Activated gamma-delta T cell treated with anti-CD3 and anti-CD28 coated beads, Interleukin-2, amount 50 U/mL, for 16 hours (primary cell): ENCODE measurements around the gene ZBTB20.
A peak's percentile ranks its signal among the peaks of the same experiment; 100 is the strongest.

ENCODE experiments used
- DNase-seq: peaks from one replicate; pipeline ENCODE4 v3.0.0-alpha.2; 2020; ENCODE audit warnings: low read depth

Gene ZBTB20

GRCh38 chr3:115087512-115087911, 59.6 kb downstream of the ZBTB20 start:
- no peak for DNase-seq

DNA sequence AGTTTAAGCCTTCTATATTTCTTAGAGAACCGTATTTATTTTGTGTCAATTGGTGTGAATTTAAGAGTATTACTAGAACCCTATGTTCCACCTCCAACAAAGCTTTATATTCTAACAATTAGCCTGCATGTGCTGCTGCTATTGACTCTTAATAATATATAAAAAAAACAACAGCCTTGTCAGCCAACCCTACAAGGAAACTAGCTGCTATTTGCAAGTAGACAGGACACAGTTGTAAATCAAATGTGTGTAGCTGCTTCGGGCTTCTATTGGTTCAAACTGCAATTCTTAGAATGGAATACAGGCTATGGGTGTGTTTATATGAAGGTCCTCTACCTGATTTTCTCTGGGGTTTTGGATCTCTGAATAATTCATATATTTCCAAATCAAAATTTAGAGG, 60.7 kb downstream of the ZBTB20 start:
- no peak for DNase-seq

DNA sequence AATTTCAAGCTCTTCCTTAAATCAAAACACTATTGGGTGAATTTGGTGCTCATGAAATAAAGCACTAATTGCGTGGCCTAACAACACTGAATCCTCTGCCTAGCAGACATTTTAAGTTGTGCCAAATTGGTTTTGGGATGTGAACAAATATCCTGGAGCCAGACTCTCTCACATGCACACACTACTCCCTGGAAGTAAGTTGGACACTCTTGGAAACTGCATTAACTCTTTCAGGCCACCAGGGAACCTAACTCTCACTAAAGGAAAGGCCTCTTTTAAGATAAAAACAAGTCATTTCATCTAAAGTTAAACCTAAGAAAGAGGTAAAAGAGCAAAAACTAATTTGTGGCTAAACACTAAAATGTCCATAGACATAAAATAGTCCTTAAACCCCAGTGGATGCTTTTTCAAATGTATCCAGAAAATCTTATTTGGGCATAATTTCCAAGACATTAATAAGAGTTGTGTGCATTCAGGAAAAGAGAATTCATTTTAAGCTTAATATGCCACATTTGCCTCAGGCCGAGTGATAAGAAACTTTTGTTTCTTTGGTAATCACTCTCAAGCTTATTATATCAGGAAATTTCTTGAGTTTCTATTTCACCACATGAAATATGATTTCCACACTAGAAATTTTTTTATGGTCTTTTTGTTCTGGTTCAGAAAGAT, 61.8 kb downstream of the ZBTB20 start:
- DNase-seq: no peak

GRCh38 chr3:115084686-115085085, 62.4 kb downstream of the ZBTB20 start:
- DNase-seq: no peak

- no peak for DNase-seq
Observed at GRCh38 chr3:115082260-115082659, 64.8 kb downstream of the ZBTB20 start.

- no peak for DNase-seq
Observed at GRCh38 chr3:115081444-115081843, 65.6 kb downstream of the ZBTB20 start.

GRCh38 chr3:115077501-115078250, 69.4 kb downstream of the ZBTB20 start:
- no peak for DNase-seq

DNA sequence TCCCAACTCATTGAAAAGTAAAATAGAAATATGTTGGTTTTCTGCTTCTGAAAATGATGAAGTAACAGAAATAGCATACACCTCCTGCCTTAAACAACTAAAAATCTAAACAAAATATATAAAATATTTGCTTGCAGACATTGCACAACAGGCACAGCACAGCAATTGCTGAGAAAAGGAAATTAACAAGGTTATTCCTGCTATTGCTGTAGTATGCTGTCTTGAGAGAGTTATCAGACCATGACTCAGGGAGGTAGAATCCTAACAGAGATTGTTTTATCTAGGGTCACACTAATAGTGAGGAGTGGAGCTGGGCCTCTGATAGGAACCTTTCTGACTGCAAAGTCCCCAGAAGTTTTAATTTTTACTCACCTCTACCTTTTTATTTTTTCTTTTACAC, 72.6 kb downstream of the ZBTB20 start:
- DNase-seq: no peak

DNA sequence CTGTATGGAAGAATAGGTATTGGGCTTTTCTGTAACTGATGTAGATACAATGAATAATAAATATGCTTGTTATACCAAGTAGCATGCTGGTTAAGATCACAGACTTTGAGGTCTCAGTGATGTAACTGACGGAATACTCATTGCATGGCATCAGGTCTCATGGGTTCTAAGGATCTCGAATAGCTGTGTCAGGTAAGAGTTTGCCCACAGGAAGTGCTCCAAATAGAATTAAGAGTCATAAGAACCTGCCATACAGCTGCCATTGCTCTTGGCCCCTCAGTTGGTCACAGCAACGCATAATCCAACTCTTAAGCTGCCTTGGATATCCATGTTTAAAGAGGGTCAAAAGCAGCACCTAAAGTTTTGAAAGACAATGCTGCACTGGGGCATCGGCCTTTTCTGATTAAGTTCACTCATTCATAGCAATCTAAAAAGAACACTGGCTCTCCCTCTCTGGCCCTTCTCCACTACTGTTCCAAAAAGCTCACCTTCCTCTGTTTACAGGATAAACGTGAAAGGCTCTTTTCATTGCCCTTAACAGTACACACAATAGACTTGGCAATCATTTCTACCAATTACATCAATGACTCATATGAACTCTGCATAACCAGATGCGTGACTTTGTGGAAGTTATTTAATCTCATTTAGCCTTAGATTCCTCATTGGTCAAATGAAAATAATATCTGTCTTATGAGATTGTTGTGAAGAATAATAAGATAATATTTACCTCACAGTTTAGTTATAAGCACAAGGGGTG, 74.6 kb downstream of the ZBTB20 start:
- no peak for DNase-seq

DNA sequence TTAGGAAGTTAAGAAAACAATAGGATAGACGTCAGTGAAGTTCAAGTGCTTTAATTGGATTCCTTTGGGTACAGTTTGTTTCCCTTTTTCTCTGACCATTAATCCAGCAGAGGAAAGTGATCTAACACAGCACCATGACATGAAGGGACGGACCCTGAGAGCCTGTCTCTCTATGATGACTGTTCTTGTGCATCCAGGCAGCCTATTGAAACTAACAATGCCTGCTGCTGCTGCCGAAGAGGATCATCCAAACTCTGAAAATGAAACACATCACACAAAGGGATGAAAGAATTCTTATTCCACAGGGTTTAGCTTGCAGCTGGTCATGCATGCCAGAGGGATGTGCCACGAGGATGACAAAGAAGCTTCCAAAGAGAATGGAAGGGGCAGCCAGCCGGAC, 75.5 kb downstream of the ZBTB20 start:
- DNase-seq: no peak

- DNase-seq: no peak
Observed at GRCh38 chr3:115071166-115071565, 75.9 kb downstream of the ZBTB20 start.

GRCh38 chr3:115068799-115069198, 78.3 kb downstream of the ZBTB20 start:
- no peak for DNase-seq

DNA sequence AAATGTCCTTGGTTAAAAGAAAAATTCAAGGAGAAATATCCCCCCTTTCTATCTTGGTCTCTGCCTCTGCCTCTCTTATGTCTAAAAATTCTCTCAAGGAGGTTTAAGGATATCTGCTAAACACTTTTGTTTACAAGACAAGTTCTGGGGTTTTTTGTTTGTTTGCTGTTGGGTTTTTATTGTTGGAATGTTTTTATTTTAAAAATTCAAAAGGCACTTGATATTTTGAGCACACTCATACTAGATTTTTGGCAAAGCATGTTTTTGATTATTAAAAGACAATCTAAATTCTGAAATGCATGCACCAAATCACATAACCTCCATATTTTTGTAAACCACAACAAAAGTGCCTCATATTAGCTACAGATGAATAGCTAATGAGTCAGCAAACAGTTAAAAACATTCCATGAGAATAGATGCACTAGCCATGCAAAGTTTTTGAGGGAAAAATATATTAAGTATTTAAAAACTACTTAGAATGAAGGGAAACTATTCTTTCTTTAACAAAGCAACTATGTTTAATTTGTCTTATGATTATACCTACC, 84.6 kb downstream of the ZBTB20 start:
- DNase-seq: no peak

- no peak for DNase-seq
Observed at GRCh38 chr3:115062009-115062408, 85.1 kb downstream of the ZBTB20 start.

- no peak for DNase-seq
Observed at GRCh38 chr3:115052906-115053305, 94.2 kb downstream of the ZBTB20 start.

DNA sequence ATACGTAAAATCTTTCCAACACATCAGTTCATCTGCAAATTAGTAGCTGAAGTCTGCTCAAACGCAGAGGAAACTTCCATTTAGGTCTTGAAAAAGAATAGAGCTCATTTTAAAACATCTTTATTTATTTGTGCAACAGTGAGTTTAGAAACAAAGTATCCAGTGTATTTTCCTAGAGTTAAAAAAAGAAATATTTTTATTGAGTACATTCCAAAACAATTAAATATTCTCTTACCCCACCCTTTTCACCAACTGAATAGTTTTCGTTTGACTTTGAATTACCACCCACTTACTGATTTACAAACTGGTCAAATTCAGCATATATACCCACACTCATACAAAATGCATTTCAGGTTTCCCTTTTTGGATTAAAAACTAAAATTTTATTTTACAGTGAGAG, 104.7 kb downstream of the ZBTB20 start:
- DNase-seq: no peak

GRCh38 chr3:115040673-115041286, 106.3 kb downstream of the ZBTB20 start:
- peak; percentile 3 for DNase-seq

DNA sequence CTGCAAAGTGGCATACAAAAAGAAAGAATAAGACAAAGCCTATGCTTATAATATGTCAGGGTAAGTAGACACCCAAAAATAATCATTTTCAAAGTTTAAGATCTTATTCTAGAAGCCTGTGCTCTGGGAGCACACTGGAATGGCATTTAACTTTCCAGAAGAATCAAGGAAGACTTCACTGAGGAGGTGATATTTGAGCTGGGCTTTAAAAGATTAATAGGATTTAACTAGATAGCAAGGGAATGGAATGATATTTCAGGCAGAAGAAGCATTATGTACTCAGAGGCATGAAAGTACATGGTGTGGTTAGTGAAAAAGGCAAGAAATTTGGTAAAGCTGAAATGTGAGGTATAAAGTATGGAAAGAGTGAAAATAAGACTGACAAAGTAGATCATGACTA, 106.8 kb downstream of the ZBTB20 start:
- DNase-seq: no peak

- no peak for DNase-seq
Observed at GRCh38 chr3:115038817-115039216, 108.3 kb downstream of the ZBTB20 start.

GRCh38 chr3:115022835-115023398, 124.2 kb downstream of the ZBTB20 start:
- no peak for DNase-seq

GRCh38 chr3:115022199-115022598, 124.9 kb downstream of the ZBTB20 start:
- DNase-seq: no peak

- no peak for DNase-seq
Observed at GRCh38 chr3:115021061-115021460, 126.0 kb downstream of the ZBTB20 start.
